H9 (cell line): ENCODE results near the gene GNA15. TPM values are rescaled to one million over a fixed set of nuclear protein-coding genes. Genes with fewer than 3 reads are reported as not detected.
A peak's percentile ranks its signal among the peaks of the same experiment; 100 is the strongest.

ENCODE experiments used
- DNase-seq: peaks from one replicate; pipeline ENCODE4 v3.0.0-alpha.2; 2017
- H2AFZ ChIP-seq: one replicate; pipeline ENCODE4 v1.6.1; 2013; ENCODE audit warnings: mild to moderate bottlenecking, low read length, control low read depth, moderate library complexity
- H2AK5ac ChIP-seq: 2 replicates; pipeline ENCODE4 v1.6.1; 2013; ENCODE audit warnings: low read length, control low read depth, mixed read lengths; ENCODE audit not compliant: insufficient read length
- H2BK120ac ChIP-seq: one replicate; pipeline ENCODE4 v1.6.1; 2013; ENCODE audit warnings: low read depth, mild to moderate bottlenecking, low read length, control low read depth, inconsistent platforms; ENCODE audit not compliant: poor library complexity, severe bottlenecking
- H2BK12ac ChIP-seq: 2 replicates; pipeline ENCODE4 v1.6.1; 2013; ENCODE audit warnings: low read length, control low read depth, mixed read lengths, low read depth; ENCODE audit not compliant: insufficient read length
- H2BK15ac ChIP-seq: 2 replicates; pipeline ENCODE4 v1.6.1; 2013; ENCODE audit warnings: low read depth, low read length, control low read depth
- H2BK20ac ChIP-seq: one replicate; pipeline ENCODE4 v1.6.1; 2013; ENCODE audit warnings: low read depth, mild to moderate bottlenecking, low read length, control low read depth, inconsistent platforms; ENCODE audit not compliant: poor library complexity, severe bottlenecking
- H2BK5ac ChIP-seq: 2 replicates; pipeline ENCODE4 v1.6.1; 2013; ENCODE audit warnings: low read length, control low read depth, mixed read lengths; ENCODE audit not compliant: insufficient read length
- H3K14ac ChIP-seq: 2 replicates; pipeline ENCODE4 v1.6.1; 2013; ENCODE audit warnings: low read length, control low read depth; ENCODE audit not compliant: insufficient read depth
- H3K18ac ChIP-seq: 2 replicates; pipeline ENCODE4 v1.6.1; 2013; ENCODE audit warnings: low read depth, mild to moderate bottlenecking, mixed read lengths, low read length, control low read depth; ENCODE audit not compliant: insufficient read length
- H3K23ac ChIP-seq: 2 replicates; pipeline ENCODE4 v1.6.1; 2013; ENCODE audit warnings: low read length, control low read depth, mixed read lengths, low read depth; ENCODE audit not compliant: insufficient read length
- H3K23me2 ChIP-seq: 2 replicates; pipeline ENCODE4 v1.6.1; 2013; ENCODE audit warnings: low read depth, mild to moderate bottlenecking, mixed read lengths, low read length, control low read depth; ENCODE audit not compliant: insufficient read length, poor library complexity, severe bottlenecking
- H3K27ac ChIP-seq: 2 replicates; pipeline ENCODE4 v1.5.1; 2013; ENCODE audit warnings: low read length, control low read depth, mixed read lengths, low read depth; ENCODE audit not compliant: insufficient read length
- H3K27me3 ChIP-seq: 2 replicates; pipeline ENCODE4 v1.6.1; 2013; ENCODE audit warnings: low read length, control low read depth, inconsistent platforms; ENCODE audit not compliant: insufficient read depth
- H3K4ac ChIP-seq: 2 replicates; pipeline ENCODE4 v1.6.1; 2013; ENCODE audit warnings: low read depth, mild to moderate bottlenecking, control low read depth, inconsistent platforms, low read length, moderate library complexity
- H3K4me1 ChIP-seq: 2 replicates; pipeline ENCODE4 v1.6.1; 2013; ENCODE audit warnings: low read length, control low read depth, inconsistent platforms; ENCODE audit not compliant: insufficient read depth
- H3K4me2 ChIP-seq: 2 replicates; pipeline ENCODE4 v1.6.1; 2013; ENCODE audit warnings: low read length, control low read depth, mixed read lengths; ENCODE audit not compliant: insufficient read length, insufficient read depth
- H3K56ac ChIP-seq: 2 replicates; pipeline ENCODE4 v1.6.1; 2013; ENCODE audit warnings: low read depth, mild to moderate bottlenecking, mixed read lengths, low read length, control low read depth; ENCODE audit not compliant: insufficient read length
- H3K79me1 ChIP-seq: 2 replicates; pipeline ENCODE4 v1.6.1; 2013; ENCODE audit warnings: low read depth, mild to moderate bottlenecking, moderate library complexity, low read length, control low read depth, inconsistent platforms; ENCODE audit not compliant: insufficient read depth, poor library complexity, severe bottlenecking
- H3K79me2 ChIP-seq: 2 replicates; pipeline ENCODE4 v1.6.1; 2013; ENCODE audit warnings: low read length, control low read depth, inconsistent platforms; ENCODE audit not compliant: insufficient read depth
- H3K9ac ChIP-seq: 2 replicates; pipeline ENCODE4 v1.6.1; 2013; ENCODE audit warnings: low read length, control low read depth, mixed read lengths; ENCODE audit not compliant: insufficient read length; ENCODE audit errors: extremely low read depth
- H3K9me3 ChIP-seq: one replicate; pipeline ENCODE4 v1.6.1; 2013; ENCODE audit warnings: low read depth, low read length, inconsistent platforms; ENCODE audit not compliant: control insufficient read depth
- H3T11ph ChIP-seq: one replicate; pipeline ENCODE4 v1.6.1; 2013; ENCODE audit warnings: mild to moderate bottlenecking, low read length, control low read depth, inconsistent platforms
- H4K20me1 ChIP-seq: one replicate; pipeline ENCODE4 v1.6.1; 2013; ENCODE audit not compliant: control insufficient read depth, insufficient read length, insufficient read depth
- H4K5ac ChIP-seq: 2 replicates; pipeline ENCODE4 v1.6.1; 2013; ENCODE audit warnings: low read depth, mild to moderate bottlenecking, mixed read lengths, low read length, control low read depth; ENCODE audit not compliant: insufficient read length
- H4K8ac ChIP-seq: replicated peaks from 2 replicates; pipeline ENCODE4 v1.6.1; 2013; ENCODE audit warnings: low read length, control low read depth, mixed read lengths, low read depth; ENCODE audit not compliant: insufficient read length
- H4K91ac ChIP-seq: 2 replicates; pipeline ENCODE4 v1.6.1; 2013; ENCODE audit warnings: low read depth, mild to moderate bottlenecking, moderate library complexity, mixed read lengths, low read length, control low read depth; ENCODE audit not compliant: insufficient read length
- H3K27ac Mint-ChIP-seq, 3 experiments: 2 replicates in 2 of 3; 3 replicates in 1 of 3; pipeline ENCODE4 v1.8.0; 2020 to 2021; ENCODE audit warnings: mixed read lengths in 3 of 3, mild to moderate bottlenecking in 1 of 3, moderate library complexity in 1 of 3
- H3K27me3 Mint-ChIP-seq: 2 replicates; pipeline ENCODE4 v1.8.0; 2021; ENCODE audit warnings: low read depth, mild to moderate bottlenecking, moderate library complexity, mixed read lengths
- H3K36me3 Mint-ChIP-seq, 3 experiments: 2 replicates in 2 of 3; 3 replicates in 1 of 3; pipeline ENCODE4 v1.8.0; 2020 to 2021; ENCODE audit warnings: low read depth in 3 of 3, mixed read lengths in 3 of 3; ENCODE audit not compliant: insufficient read depth in 1 of 3
- H3K4me1 Mint-ChIP-seq, 2 experiments: 2 replicates each; pipeline ENCODE4 v1.8.0; 2020; ENCODE audit warnings: mixed read lengths in 2 of 2
- H3K4me3 Mint-ChIP-seq, 2 experiments: 2 replicates in 1 of 2; 3 replicates in 1 of 2; pipeline ENCODE4 v1.8.0; 2020 to 2021; ENCODE audit warnings: mild to moderate bottlenecking in 2 of 2, mixed read lengths in 2 of 2, moderate library complexity in 1 of 2
- H3K9me3 Mint-ChIP-seq, 2 experiments: 2 replicates in 1 of 2; 3 replicates in 1 of 2; pipeline ENCODE4 v1.8.0; 2020; ENCODE audit warnings: mild to moderate bottlenecking in 2 of 2, mixed read lengths in 2 of 2, moderate library complexity in 1 of 2
- WGBS: extraction: QIAGEN DNeasy Blood & Tissue Kit; methylation state at CpG from one replicate; pipeline ENCODE4 v1.1.7; 2013; ENCODE audit warnings: missing lambda C conversion rate, low lambda C conversion rate, mixed read lengths; ENCODE audit not compliant: insufficient read length; ENCODE audit errors: extremely low coverage; 5-methylcytosine and 5-hydroxymethylcytosine counted together
- total RNA-seq: library from RNA; stranded (reverse); gene quantifications from 2 replicates; pipeline ENCODE4 v1.2.1, GENCODE V29; 2021
- TF ChIP-seq, protein P1 (sequence below): fragments of 200-600 bp; sonication (generic); conservative IDR thresholded peaks from 3 replicates; pipeline ENCODE4 v1.8.0; 2021; ENCODE audit warnings: antibody characterized with exemption, mild to moderate bottlenecking

The GNA15 gene
- total RNA-seq, 1 experiment from 2014 or later = not detected

DNA sequence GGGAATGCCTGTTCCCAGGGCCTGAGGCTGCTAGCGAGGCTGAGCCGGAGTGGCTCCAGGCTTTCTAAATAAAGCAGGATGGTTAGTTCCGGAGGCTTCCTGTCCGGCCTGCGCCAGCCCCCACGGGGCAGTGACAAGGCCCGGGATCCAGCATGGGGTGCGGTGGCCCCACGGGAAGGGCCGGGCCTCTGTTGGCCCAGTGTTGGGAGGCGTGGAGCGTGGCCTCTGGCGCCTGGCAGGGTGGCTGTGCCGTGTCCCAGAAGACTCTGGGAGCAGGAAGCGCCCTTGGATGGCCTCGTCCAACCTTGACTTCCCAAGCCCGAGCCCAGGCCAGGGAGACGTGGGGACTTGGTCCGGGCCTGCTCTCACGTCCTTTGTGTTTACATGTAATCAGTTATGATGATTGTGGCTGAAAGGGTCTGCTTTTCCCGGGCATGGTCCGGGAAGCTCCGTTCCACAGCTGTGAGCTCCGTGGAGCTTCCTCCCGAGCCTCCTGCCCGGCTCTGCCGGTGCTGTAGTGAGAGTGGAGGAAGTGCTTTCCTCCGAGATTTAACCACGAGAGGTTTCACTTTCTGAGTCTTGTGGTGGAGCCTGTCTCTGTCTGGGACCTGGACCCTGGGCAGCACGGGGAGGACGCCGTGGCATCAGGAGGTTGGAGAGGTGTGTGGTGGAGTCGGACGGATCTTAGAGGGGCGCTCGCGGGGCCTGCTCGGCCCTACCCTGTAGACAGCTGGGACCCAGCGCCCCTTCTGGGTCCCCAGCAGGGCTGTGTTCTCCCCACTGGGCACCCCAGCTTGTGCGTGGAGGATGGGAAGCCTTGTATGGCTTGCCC lies 37.1 kb upstream of the GNA15 start:
- no peak overlapping the region for H3K18ac ChIP-seq
- H3K9ac ChIP-seq = no peak overlapping the region
- no peak for DNase-seq
- no peak overlapping the region for H2BK5ac ChIP-seq
- H3K79me2 ChIP-seq = peaks cover 26% of the 10 kb centered on the region; the same call in 1 of the 2 replicates
- no peak overlapping the region for H4K91ac ChIP-seq
- peaks cover 20% of the 10 kb centered on the region for H3K23me2 ChIP-seq
- H3K14ac ChIP-seq = no peak overlapping the region
- no peak overlapping the region for H4K8ac ChIP-seq
- peaks cover 19% of the 10 kb centered on the region for H3K79me1 ChIP-seq
- Mint-ChIP-seq H3K4me3 (no peak overlapping the region), H3K27ac (peak overlapping the region in 2 of 3 experiments; percentile 7 to 90; a peak in 3 of 7 replicates), H3K4me1 (peaks cover 16 to 21% of the 10 kb centered on the region in 2 experiments; a peak in 3 of 4 replicates), H3K36me3 (no peaks in the 10 kb centered on the region), H3K9me3 (no peaks in the 10 kb centered on the region), H3K27me3 (no peaks in the 10 kb centered on the region)
- H2AK5ac ChIP-seq = no peak overlapping the region
- WGBS = no CpG with 5 or more reads among the region's 40 CpGs
- no peaks in the 10 kb centered on the region for H3K9me3 ChIP-seq
- H3K27me3 ChIP-seq = no peaks in the 10 kb centered on the region
- peaks cover 10% of the 10 kb centered on the region for H4K20me1 ChIP-seq
- no peak overlapping the region for H3K23ac ChIP-seq
- H3T11ph ChIP-seq = no peak overlapping the region
- TF ChIP-seq, protein P1, sequence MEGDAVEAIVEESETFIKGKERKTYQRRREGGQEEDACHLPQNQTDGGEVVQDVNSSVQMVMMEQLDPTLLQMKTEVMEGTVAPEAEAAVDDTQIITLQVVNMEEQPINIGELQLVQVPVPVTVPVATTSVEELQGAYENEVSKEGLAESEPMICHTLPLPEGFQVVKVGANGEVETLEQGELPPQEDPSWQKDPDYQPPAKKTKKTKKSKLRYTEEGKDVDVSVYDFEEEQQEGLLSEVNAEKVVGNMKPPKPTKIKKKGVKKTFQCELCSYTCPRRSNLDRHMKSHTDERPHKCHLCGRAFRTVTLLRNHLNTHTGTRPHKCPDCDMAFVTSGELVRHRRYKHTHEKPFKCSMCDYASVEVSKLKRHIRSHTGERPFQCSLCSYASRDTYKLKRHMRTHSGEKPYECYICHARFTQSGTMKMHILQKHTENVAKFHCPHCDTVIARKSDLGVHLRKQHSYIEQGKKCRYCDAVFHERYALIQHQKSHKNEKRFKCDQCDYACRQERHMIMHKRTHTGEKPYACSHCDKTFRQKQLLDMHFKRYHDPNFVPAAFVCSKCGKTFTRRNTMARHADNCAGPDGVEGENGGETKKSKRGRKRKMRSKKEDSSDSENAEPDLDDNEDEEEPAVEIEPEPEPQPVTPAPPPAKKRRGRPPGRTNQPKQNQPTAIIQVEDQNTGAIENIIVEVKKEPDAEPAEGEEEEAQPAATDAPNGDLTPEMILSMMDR = no peak
- H4K5ac ChIP-seq = no peak overlapping the region
- H2BK20ac ChIP-seq = no peak overlapping the region
- H2BK15ac ChIP-seq = no peak overlapping the region
- no peak overlapping the region for H3K4ac ChIP-seq
- H3K27ac ChIP-seq = no peak overlapping the region
- H3K4me1 ChIP-seq = no peaks in the 10 kb centered on the region; the same call in 1 of the 2 replicates
- H2BK12ac ChIP-seq = no peak overlapping the region
- H3K56ac ChIP-seq = no peak overlapping the region
- H2AFZ ChIP-seq = no peak overlapping the region
- no peak overlapping the region for H2BK120ac ChIP-seq
- no peak overlapping the region for H3K4me2 ChIP-seq
